Measurements from ENCODE around the gene PAK4.

The PAK4 gene

GRCh38 chr19:39171479-39172465, 46.2 kb downstream of the PAK4 start:
- H3K4me1 Mint-ChIP-seq (ENCODE audit: low read depth): no peaks in the 10 kb centered on the region
- H3K27ac Mint-ChIP-seq: no peak overlapping the region
- H3K27me3 Mint-ChIP-seq: no peaks in the 10 kb centered on the region

GRCh38 chr19:39172700-39173501, 47.3 kb downstream of the PAK4 start:
- Mint-ChIP-seq H3K9me3 (no peaks in the 10 kb centered on the region), H3K4me1 (ENCODE audit: low read depth) (no peaks in the 10 kb centered on the region), H3K27ac (no peak overlapping the region), H3K4me3 (no peak overlapping the region), H3K27me3 (no peaks in the 10 kb centered on the region), H3K36me3 (ENCODE audit: low read depth) (no peaks in the 10 kb centered on the region)

More at GRCh38 chr19:39171479-39172465, 46.2 kb downstream of the PAK4 start:
- no peaks in the 10 kb centered on the region for H3K9me3 Mint-ChIP-seq
- H3K4me3 Mint-ChIP-seq: no peak overlapping the region
- H3K36me3 Mint-ChIP-seq (ENCODE audit: low read depth): no peaks in the 10 kb centered on the region

- H3K27ac Mint-ChIP-seq: no peak overlapping the region
- no peaks in the 10 kb centered on the region for H3K9me3 Mint-ChIP-seq
- H3K4me3 Mint-ChIP-seq: no peak overlapping the region
- H3K36me3 Mint-ChIP-seq (ENCODE audit: low read depth): no peaks in the 10 kb centered on the region
- no peaks in the 10 kb centered on the region for H3K27me3 Mint-ChIP-seq
- no peaks in the 10 kb centered on the region for H3K4me1 Mint-ChIP-seq (ENCODE audit: low read depth)
Observed at GRCh38 chr19:39173502-39173991, 48.0 kb downstream of the PAK4 start.

- Mint-ChIP-seq H3K4me1 (ENCODE audit: low read depth) (no peaks in the 10 kb centered on the region), H3K4me3 (no peak overlapping the region), H3K27me3 (no peaks in the 10 kb centered on the region), H3K9me3 (no peaks in the 10 kb centered on the region), H3K27ac (no peak overlapping the region), H3K36me3 (ENCODE audit: low read depth) (no peaks in the 10 kb centered on the region)
Observed at GRCh38 chr19:39174142-39174541, 48.6 kb downstream of the PAK4 start.

- H3K9me3 Mint-ChIP-seq: no peaks in the 10 kb centered on the region
- H3K27ac Mint-ChIP-seq: no peak overlapping the region
- no peaks in the 10 kb centered on the region for H3K36me3 Mint-ChIP-seq (ENCODE audit: low read depth)
- no peaks in the 10 kb centered on the region for H3K4me1 Mint-ChIP-seq (ENCODE audit: low read depth)
- no peak overlapping the region for H3K4me3 Mint-ChIP-seq
- no peaks in the 10 kb centered on the region for H3K27me3 Mint-ChIP-seq
Observed at GRCh38 chr19:39174558-39175544, 49.3 kb downstream of the PAK4 start.

- Mint-ChIP-seq H3K27ac (no peak overlapping the region), H3K4me1 (ENCODE audit: low read depth) (no peaks in the 10 kb centered on the region), H3K36me3 (ENCODE audit: low read depth) (no peaks in the 10 kb centered on the region), H3K27me3 (no peaks in the 10 kb centered on the region), H3K9me3 (no peaks in the 10 kb centered on the region), H3K4me3 (no peak overlapping the region)
Observed at GRCh38 chr19:39175564-39175963, 50.0 kb downstream of the PAK4 start.

GRCh38 chr19:39177110-39177699, 51.6 kb downstream of the PAK4 start:
- no peak overlapping the region for H3K4me3 Mint-ChIP-seq
- no peaks in the 10 kb centered on the region for H3K9me3 Mint-ChIP-seq
- H3K4me1 Mint-ChIP-seq (ENCODE audit: low read depth): no peaks in the 10 kb centered on the region
- H3K27me3 Mint-ChIP-seq: no peaks in the 10 kb centered on the region
- no peak overlapping the region for H3K27ac Mint-ChIP-seq
- no peaks in the 10 kb centered on the region for H3K36me3 Mint-ChIP-seq (ENCODE audit: low read depth)

- Mint-ChIP-seq H3K9me3 (no peaks in the 10 kb centered on the region), H3K27me3 (no peaks in the 10 kb centered on the region), H3K4me1 (ENCODE audit: low read depth) (no peaks in the 10 kb centered on the region), H3K4me3 (no peak overlapping the region), H3K27ac (no peak overlapping the region), H3K36me3 (ENCODE audit: low read depth) (no peaks in the 10 kb centered on the region)
Observed at GRCh38 chr19:39177736-39178135, 52.1 kb downstream of the PAK4 start.

- no peaks in the 10 kb centered on the region for H3K27me3 Mint-ChIP-seq
- no peaks in the 10 kb centered on the region for H3K36me3 Mint-ChIP-seq (ENCODE audit: low read depth)
- H3K4me1 Mint-ChIP-seq (ENCODE audit: low read depth): no peaks in the 10 kb centered on the region
- no peak overlapping the region for H3K4me3 Mint-ChIP-seq
- H3K9me3 Mint-ChIP-seq: no peaks in the 10 kb centered on the region
- no peak overlapping the region for H3K27ac Mint-ChIP-seq
Observed at GRCh38 chr19:39178296-39179006, 52.9 kb downstream of the PAK4 start.

GRCh38 chr19:39179754-39180153, 54.2 kb downstream of the PAK4 start:
- Mint-ChIP-seq H3K36me3 (ENCODE audit: low read depth) (no peaks in the 10 kb centered on the region), H3K9me3 (no peaks in the 10 kb centered on the region), H3K27me3 (no peaks in the 10 kb centered on the region), H3K4me1 (ENCODE audit: low read depth) (no peaks in the 10 kb centered on the region), H3K4me3 (no peak overlapping the region), H3K27ac (no peak overlapping the region)

- no peak overlapping the region for H3K4me3 Mint-ChIP-seq
- H3K27ac Mint-ChIP-seq: no peak overlapping the region
- H3K9me3 Mint-ChIP-seq: no peaks in the 10 kb centered on the region
- H3K36me3 Mint-ChIP-seq (ENCODE audit: low read depth): no peaks in the 10 kb centered on the region
- H3K27me3 Mint-ChIP-seq: no peaks in the 10 kb centered on the region
- no peaks in the 10 kb centered on the region for H3K4me1 Mint-ChIP-seq (ENCODE audit: low read depth)
Observed at GRCh38 chr19:39180749-39181148, 55.2 kb downstream of the PAK4 start.

- Mint-ChIP-seq H3K27ac (no peak overlapping the region), H3K36me3 (ENCODE audit: low read depth) (no peaks in the 10 kb centered on the region), H3K27me3 (no peaks in the 10 kb centered on the region), H3K4me3 (no peak overlapping the region), H3K9me3 (no peaks in the 10 kb centered on the region), H3K4me1 (ENCODE audit: low read depth) (no peaks in the 10 kb centered on the region)
Observed at GRCh38 chr19:39181500-39182173, 56.1 kb downstream of the PAK4 start.

GRCh38 chr19:39182174-39182505, 56.6 kb downstream of the PAK4 start:
- H3K4me3 Mint-ChIP-seq: no peak overlapping the region
- H3K36me3 Mint-ChIP-seq (ENCODE audit: low read depth): no peaks in the 10 kb centered on the region
- no peak overlapping the region for H3K27ac Mint-ChIP-seq
- H3K9me3 Mint-ChIP-seq: no peaks in the 10 kb centered on the region
- H3K27me3 Mint-ChIP-seq: peaks cover 2% of the 10 kb centered on the region
- no peaks in the 10 kb centered on the region for H3K4me1 Mint-ChIP-seq (ENCODE audit: low read depth)
